ENCODE data around the gene PHF21A.

PHF21A gene

GRCh38 chr11:46075168-46075567 is 46.1 kb downstream of the PHF21A start:
- peak; percentile 11 for DNase-seq

- no peak for DNase-seq
These were observed 47.6 kb downstream of the PHF21A start for GRCh38 chr11:46073632-46074031.

- DNase-seq: no peak
These were observed 48.9 kb downstream of the PHF21A start for GRCh38 chr11:46072172-46072964.

- DNase-seq: no peak
These were observed 50.2 kb downstream of the PHF21A start for GRCh38 chr11:46071091-46071490.

- DNase-seq: no peak
These were observed 51.7 kb downstream of the PHF21A start for GRCh38 chr11:46069595-46069994.

- peak; percentile 22 for DNase-seq
These were observed 54.9 kb downstream of the PHF21A start for GRCh38 chr11:46066335-46066734.

GRCh38 chr11:46065681-46066080 is 55.6 kb downstream of the PHF21A start:
- no peak for DNase-seq

- no peak for DNase-seq
These were observed 57.0 kb downstream of the PHF21A start for GRCh38 chr11:46064221-46064620.

- DNase-seq: no peak
These were observed 58.1 kb downstream of the PHF21A start for GRCh38 chr11:46063138-46063537.

- no peak for DNase-seq
These were observed 61.2 kb downstream of the PHF21A start for GRCh38 chr11:46060013-46060412.

- no peak for DNase-seq
These were observed 63.8 kb downstream of the PHF21A start for GRCh38 chr11:46057489-46057888.

GRCh38 chr11:46055371-46055770 is 65.9 kb downstream of the PHF21A start:
- no peak for DNase-seq

- no peak for DNase-seq
These were observed 70.2 kb downstream of the PHF21A start for GRCh38 chr11:46051102-46051501.

- DNase-seq: no peak
These were observed 70.6 kb downstream of the PHF21A start for GRCh38 chr11:46050662-46051061.

GRCh38 chr11:46050003-46050461 is 71.2 kb downstream of the PHF21A start:
- DNase-seq: peak; percentile 57

- no peak for DNase-seq
These were observed 71.8 kb downstream of the PHF21A start for GRCh38 chr11:46049325-46049897.

- no peak for DNase-seq
These were observed 73.1 kb downstream of the PHF21A start for GRCh38 chr11:46048198-46048597.

- DNase-seq: no peak
These were observed 73.7 kb downstream of the PHF21A start for GRCh38 chr11:46047520-46047919.

- no peak for DNase-seq
These were observed 75.4 kb downstream of the PHF21A start for GRCh38 chr11:46045811-46046210.

GRCh38 chr11:46044601-46045000 is 76.7 kb downstream of the PHF21A start:
- no peak for DNase-seq

- no peak for DNase-seq
These were observed 81.3 kb downstream of the PHF21A start for GRCh38 chr11:46039990-46040389.

GRCh38 chr11:46038529-46038928 is 82.7 kb downstream of the PHF21A start:
- no peak for DNase-seq

- DNase-seq: no peak
These were observed 84.3 kb downstream of the PHF21A start for GRCh38 chr11:46036969-46037368.

- DNase-seq: no peak
These were observed 85.2 kb downstream of the PHF21A start for GRCh38 chr11:46036009-46036408.

- DNase-seq: no peak
These were observed 87.2 kb downstream of the PHF21A start for GRCh38 chr11:46034041-46034440.
